CD4-positive, alpha-beta memory T cell (primary cell): ENCODE data around the gene KIAA1549. TPM values are rescaled to one million over a fixed set of nuclear protein-coding genes. Genes with fewer than 3 reads are reported as not detected.

Experiments
- CTCF ChIA-PET: fragments of 350-600 bp; sonication (Branson Sonifier 250); formaldehyde crosslinking; loops from one replicate; lab custom pipeline; 2021; ENCODE audit warnings: inconsistent platforms; ENCODE audit not compliant: partially characterized antibody; lab: Charles Lee
- POLR2A ChIA-PET: fragments of 350-600 bp; sonication (Branson Sonifier 250); formaldehyde crosslinking; loops from one replicate; lab custom pipeline; 2021; ENCODE audit not compliant: partially characterized antibody; lab: Charles Lee
- DNase-seq, 5 donors: peaks; one replicate each; pipeline versions ENCODE4 v3.0.0 to v3.0.0-alpha.2; 2020 to 2022; ENCODE audit warnings: mixed read lengths in 1 of 5
- H3K27ac ChIP-seq: one replicate; pipeline ENCODE4 v1.7.0; 2013; ENCODE audit warnings: low read depth, low read length
- H3K27me3 ChIP-seq: 2 replicates; pipeline ENCODE4 v1.7.0; 2013; ENCODE audit warnings: mild to moderate bottlenecking, low read length, moderate library complexity; ENCODE audit not compliant: insufficient read depth
- H3K36me3 ChIP-seq: 2 replicates; pipeline ENCODE4 v1.7.0; 2013; ENCODE audit warnings: mild to moderate bottlenecking, low read length, moderate library complexity; ENCODE audit not compliant: insufficient read depth
- H3K4me1 ChIP-seq: 2 replicates; pipeline ENCODE4 v1.7.0; 2013; ENCODE audit warnings: mild to moderate bottlenecking, low read length, moderate library complexity; ENCODE audit not compliant: insufficient read depth
- H3K4me3 ChIP-seq, 2 donors: one replicate each; pipeline ENCODE4 v1.7.0; 2013; ENCODE audit warnings: low read length in 2 of 2, mild to moderate bottlenecking in 1 of 2
- H3K9me3 ChIP-seq, 2 donors: one replicate each; pipeline ENCODE4 v1.7.0; 2013; ENCODE audit warnings: low read length in 2 of 2, control low read depth in 1 of 2; ENCODE audit not compliant: control insufficient read depth in 1 of 2
- H3K27ac Mint-ChIP-seq, 7 donors: one replicate each; pipeline ENCODE4 v1.8.0; 2020 to 2021; ENCODE audit warnings: mixed read lengths in 7 of 7, mild to moderate bottlenecking in 6 of 7, inconsistent platforms in 3 of 7, moderate library complexity in 3 of 7
- H3K27me3 Mint-ChIP-seq, 2 donors: one replicate each; pipeline ENCODE4 v1.8.0; 2020 to 2021; ENCODE audit warnings: mixed read lengths in 2 of 2
- H3K36me3 Mint-ChIP-seq, 2 donors: one replicate each; pipeline ENCODE4 v1.8.0; 2020 to 2021; ENCODE audit warnings: mixed read lengths in 2 of 2, inconsistent platforms in 1 of 2, mild to moderate bottlenecking in 1 of 2
- H3K4me1 Mint-ChIP-seq, 4 donors: one replicate each; pipeline ENCODE4 v1.8.0; 2020 to 2021; ENCODE audit warnings: mixed read lengths in 4 of 4, mild to moderate bottlenecking in 1 of 4
- H3K4me3 Mint-ChIP-seq, 8 donors: one replicate each; pipeline ENCODE4 v1.8.0; 2020 to 2021; ENCODE audit warnings: mixed read lengths in 8 of 8, mild to moderate bottlenecking in 7 of 8, moderate library complexity in 6 of 8, inconsistent platforms in 3 of 8
- H3K9me3 Mint-ChIP-seq, 8 donors: one replicate each; pipeline ENCODE4 v1.8.0; 2020 to 2021; ENCODE audit warnings: mixed read lengths in 8 of 8, mild to moderate bottlenecking in 5 of 8, inconsistent platforms in 3 of 8, moderate library complexity in 1 of 8
- intact Hi-C: fragments of 100-400 bp; cut with micrococcal nuclease; formaldehyde crosslinking; loops from one replicate; pipeline ENCODE4 v1.15.1; 2023
- polyA plus RNA-seq, 2 donors: library from polyadenylated mRNA; unstranded; fragments of 300-500 nt; fragmentation: Illumina TruSeq; gene quantifications; one replicate each; pipeline ENCODE4 v1.2.3, GENCODE V29; 2021
- total RNA-seq, 2 experiments: library from RNA; stranded (reverse); gene quantifications; one replicate each; pipeline ENCODE4 v1.2.3, GENCODE V29; 2021

Gene KIAA1549
- total and polyA plus RNA-seq, 4 experiments from 2014 or later, result 0.02 to 0.11 (median 0.06) TPM; not detected in 1

DNA sequence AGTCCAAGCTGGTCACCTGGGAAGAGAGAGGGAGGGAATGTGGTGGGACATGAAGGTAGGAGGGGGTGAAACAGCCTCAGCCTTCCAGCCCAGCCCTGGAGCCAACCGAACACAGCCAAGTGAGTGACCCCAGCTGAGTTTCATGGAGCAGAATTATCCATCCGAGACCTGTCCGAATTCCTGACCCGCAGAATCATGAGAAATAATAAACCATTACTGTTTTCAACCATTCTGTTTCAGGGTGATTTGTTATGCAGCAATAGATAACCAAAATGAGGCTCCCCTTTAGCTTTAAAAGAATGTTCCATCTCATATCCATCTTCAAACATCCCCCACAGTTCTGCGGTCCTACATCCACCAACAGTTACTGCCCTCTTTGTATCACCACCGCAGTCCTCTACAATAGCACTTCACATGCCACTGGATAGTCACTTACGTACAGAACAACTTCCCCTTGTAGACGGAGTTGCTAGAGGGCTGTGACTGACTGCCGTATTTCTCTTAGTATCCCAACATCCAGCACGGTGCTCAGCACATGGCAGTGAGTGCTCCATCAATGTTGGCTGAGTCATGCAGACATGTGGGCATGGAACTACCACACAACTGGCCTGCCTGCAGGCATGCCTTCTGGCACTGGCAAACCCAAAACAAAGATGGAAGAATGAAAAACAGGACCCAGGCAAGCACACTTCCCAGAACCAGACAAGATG is 18.5 kb downstream of the KIAA1549 start:
- no peak overlapping the region for H3K27ac ChIP-seq
- Mint-ChIP-seq H3K4me3 (no peak overlapping the region), H3K36me3 (no peaks in the 10 kb centered on the region), H3K27me3 (peaks cover 3 to 4% of the 10 kb centered on the region in 2 donors), H3K4me1 (peaks cover 0 to 8% (median 5%) of the 10 kb centered on the region in 4 donors), H3K27ac (peak overlapping the region in 1 of 7 donors; percentile 2), H3K9me3 (peaks cover 0 to under 1% (median 0%) of the 10 kb centered on the region in 8 donors)
- no peaks in the 10 kb centered on the region for H3K9me3 ChIP-seq
- CTCF ChIA-PET, result no interaction called here
- no peaks in the 10 kb centered on the region for H3K4me1 ChIP-seq
- DNase-seq, result no peak
- no peaks in the 10 kb centered on the region for H3K27me3 ChIP-seq
- no peaks in the 10 kb centered on the region for H3K36me3 ChIP-seq
- no peak overlapping the region for H3K4me3 ChIP-seq
- intact Hi-C loops, result no loop called here
- POLR2A ChIA-PET, result no interaction called here

DNA sequence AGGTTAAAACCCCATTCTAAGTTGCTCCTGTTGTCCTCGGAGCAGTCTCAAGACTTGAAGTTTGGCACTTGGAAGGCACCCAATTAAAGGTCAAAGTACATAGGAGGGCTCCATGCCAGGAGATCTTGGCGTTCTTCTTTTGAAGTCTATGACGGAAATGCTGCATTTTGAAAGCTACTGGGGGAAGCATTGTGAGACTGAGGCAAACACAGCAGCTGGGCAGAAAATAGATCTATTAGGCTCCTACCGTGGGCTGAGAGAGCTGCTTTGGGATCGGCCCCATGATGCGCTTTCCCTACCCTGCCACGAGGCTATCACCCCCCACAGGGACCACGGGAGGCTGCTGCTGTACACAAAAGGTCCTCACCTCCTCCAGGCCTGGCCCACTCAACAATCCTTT is 20.0 kb downstream of the KIAA1549 start:
- no peaks in the 10 kb centered on the region for H3K36me3 Mint-ChIP-seq
- ChIA-PET CTCF (no interaction called here), POLR2A (no interaction called here)
- H3K9me3 Mint-ChIP-seq, result peaks cover 0 to 4% (median 0%) of the 10 kb centered on the region in 8 donors
- H3K27me3 Mint-ChIP-seq, result peaks cover 3 to 4% of the 10 kb centered on the region in 2 donors
- intact Hi-C loops, result no loop called here
- Histone ChIP-seq H3K27ac (no peak overlapping the region), H3K36me3 (no peaks in the 10 kb centered on the region), H3K4me1 (no peaks in the 10 kb centered on the region), H3K4me3 (no peak overlapping the region), H3K9me3 (no peaks in the 10 kb centered on the region), H3K27me3 (no peaks in the 10 kb centered on the region)
- no peak overlapping the region for H3K4me3 Mint-ChIP-seq
- no peak overlapping the region for H3K27ac Mint-ChIP-seq
- H3K4me1 Mint-ChIP-seq, result peaks cover 0 to 8% (median 5%) of the 10 kb centered on the region in 4 donors
- no peak for DNase-seq

DNA sequence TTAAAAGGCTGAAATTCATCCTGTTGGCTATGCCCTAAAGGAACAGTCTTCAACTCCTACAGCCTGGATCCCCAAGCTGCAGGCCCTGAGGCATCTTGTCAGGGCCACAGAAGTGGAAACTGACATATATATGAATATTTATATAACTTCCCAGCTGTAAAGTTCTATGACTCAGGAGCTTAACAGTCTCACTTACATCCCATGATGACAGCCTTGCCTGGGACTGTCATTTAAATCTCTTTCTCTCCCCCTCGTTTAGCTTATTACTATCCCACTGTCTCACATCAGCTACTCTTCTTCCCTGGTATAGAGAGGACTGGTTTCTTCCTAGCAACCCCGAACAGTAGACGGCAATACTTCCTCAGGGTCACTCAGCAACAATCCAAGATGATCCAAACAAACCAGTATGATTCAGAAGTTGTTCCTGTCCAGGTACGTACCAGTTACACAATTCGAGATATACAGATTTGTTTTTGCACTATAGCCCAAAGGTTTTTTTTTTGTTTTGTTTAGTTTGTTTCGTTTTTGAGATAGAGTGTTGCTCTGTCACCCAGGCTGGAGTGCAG is 22.7 kb downstream of the KIAA1549 start:
- H3K36me3 Mint-ChIP-seq, result no peaks in the 10 kb centered on the region
- DNase-seq, result no peak
- H3K36me3 ChIP-seq, result no peaks in the 10 kb centered on the region
- H3K9me3 Mint-ChIP-seq, result peaks cover 0 to 7% (median 1%) of the 10 kb centered on the region in 8 donors
- POLR2A ChIA-PET, result no interaction called here
- H3K27me3 ChIP-seq, result no peaks in the 10 kb centered on the region
- no peak overlapping the region for H3K4me3 ChIP-seq
- CTCF ChIA-PET, result interaction anchor here (1.2 kb wide), 1 partner anchor 72 kb away, joined by 3 read pairs; no protein-coding TSS in a partner anchor
- H3K27ac ChIP-seq, result no peak overlapping the region
- H3K27ac Mint-ChIP-seq, result no peak overlapping the region
- H3K4me3 Mint-ChIP-seq, result no peak overlapping the region
- H3K4me1 Mint-ChIP-seq, result peaks cover 0 to 5% (median 2%) of the 10 kb centered on the region in 4 donors
- peaks cover 2 to 3% of the 10 kb centered on the region in 2 donors for H3K27me3 Mint-ChIP-seq
- H3K4me1 ChIP-seq, result no peaks in the 10 kb centered on the region
- no peaks in the 10 kb centered on the region for H3K9me3 ChIP-seq
- intact Hi-C loops, result no loop called here

DNA sequence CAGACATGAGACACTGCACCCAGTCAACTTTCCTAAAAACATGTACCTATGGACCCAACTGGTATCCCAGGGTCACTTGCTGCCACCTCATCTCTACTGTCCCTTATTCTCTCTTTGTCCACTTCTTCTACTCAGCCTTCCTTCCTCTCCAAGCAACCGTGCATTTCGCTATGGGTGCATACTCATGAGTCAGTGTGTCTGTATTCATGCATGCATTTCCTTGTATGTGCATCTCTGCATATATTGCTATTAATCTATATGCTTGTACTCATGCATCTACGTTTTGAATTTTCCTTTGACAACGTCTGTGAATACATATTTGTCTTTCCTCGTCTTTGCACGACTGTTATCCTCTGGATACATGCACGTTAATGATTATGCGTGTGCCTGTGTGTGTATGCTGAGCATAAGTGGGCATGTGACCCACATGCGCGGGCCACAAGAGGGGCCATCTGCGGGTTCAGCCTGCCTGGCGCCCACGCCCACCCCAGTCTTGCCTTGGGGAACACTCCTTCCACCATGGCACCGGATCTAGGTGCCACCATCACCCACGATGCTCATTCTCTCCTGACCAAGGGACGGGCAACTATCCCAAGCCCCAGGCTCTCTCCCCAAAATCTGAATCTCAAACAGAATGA is 23.3 kb downstream of the KIAA1549 start:
- no peaks in the 10 kb centered on the region for H3K36me3 ChIP-seq
- no peak overlapping the region for H3K27ac Mint-ChIP-seq
- no peak overlapping the region for H3K27ac ChIP-seq
- intact Hi-C loops, result no loop called here
- H3K9me3 ChIP-seq, result no peaks in the 10 kb centered on the region
- no peak overlapping the region for H3K4me3 Mint-ChIP-seq
- no peaks in the 10 kb centered on the region for H3K27me3 ChIP-seq
- no peaks in the 10 kb centered on the region for H3K4me1 ChIP-seq
- H3K4me3 ChIP-seq, result no peak overlapping the region
- ChIA-PET POLR2A (no interaction called here), CTCF (interaction anchor here (1.2 kb wide), 1 partner anchor 72 kb away, joined by 3 read pairs; no protein-coding TSS in a partner anchor)
- H3K4me1 Mint-ChIP-seq, result no peaks in the 10 kb centered on the region
- no peak for DNase-seq
- H3K36me3 Mint-ChIP-seq, result no peaks in the 10 kb centered on the region
- H3K27me3 Mint-ChIP-seq, result peaks cover 2% of the 10 kb centered on the region in 2 donors
- peaks cover 0 to 7% (median 1%) of the 10 kb centered on the region in 8 donors for H3K9me3 Mint-ChIP-seq

DNA sequence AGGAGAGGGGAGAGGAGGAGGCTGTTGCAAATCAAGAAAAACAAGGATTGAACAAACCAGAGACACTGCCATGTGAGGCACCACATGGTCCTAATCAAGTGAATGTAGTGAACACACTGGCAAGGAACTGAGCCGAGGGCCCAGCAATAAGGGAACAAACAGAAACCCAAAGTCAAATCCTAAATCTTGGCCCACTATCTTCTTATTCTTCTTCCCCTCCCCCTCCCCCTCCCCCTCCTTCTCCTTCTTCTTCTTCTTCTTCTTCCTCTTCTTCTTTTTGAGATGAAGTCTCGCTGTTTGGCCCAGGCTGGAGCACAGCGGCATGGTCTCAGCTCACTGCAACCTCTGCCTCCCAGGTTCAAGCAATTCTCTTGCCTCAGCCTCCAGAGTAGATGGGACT is 24.0 kb downstream of the KIAA1549 start:
- Mint-ChIP-seq H3K36me3 (no peaks in the 10 kb centered on the region), H3K9me3 (peaks cover 0 to 7% (median 1%) of the 10 kb centered on the region in 8 donors), H3K4me1 (no peaks in the 10 kb centered on the region), H3K4me3 (no peak overlapping the region), H3K27me3 (peaks cover 0 to 2% of the 10 kb centered on the region in 2 donors), H3K27ac (no peak overlapping the region)
- Histone ChIP-seq H3K4me1 (no peaks in the 10 kb centered on the region), H3K36me3 (no peaks in the 10 kb centered on the region), H3K9me3 (no peaks in the 10 kb centered on the region), H3K27ac (no peak overlapping the region), H3K27me3 (no peaks in the 10 kb centered on the region), H3K4me3 (no peak overlapping the region)
- no peak for DNase-seq
- ChIA-PET CTCF (no interaction called here), POLR2A (no interaction called here)
- intact Hi-C loops, result no loop called here

DNA sequence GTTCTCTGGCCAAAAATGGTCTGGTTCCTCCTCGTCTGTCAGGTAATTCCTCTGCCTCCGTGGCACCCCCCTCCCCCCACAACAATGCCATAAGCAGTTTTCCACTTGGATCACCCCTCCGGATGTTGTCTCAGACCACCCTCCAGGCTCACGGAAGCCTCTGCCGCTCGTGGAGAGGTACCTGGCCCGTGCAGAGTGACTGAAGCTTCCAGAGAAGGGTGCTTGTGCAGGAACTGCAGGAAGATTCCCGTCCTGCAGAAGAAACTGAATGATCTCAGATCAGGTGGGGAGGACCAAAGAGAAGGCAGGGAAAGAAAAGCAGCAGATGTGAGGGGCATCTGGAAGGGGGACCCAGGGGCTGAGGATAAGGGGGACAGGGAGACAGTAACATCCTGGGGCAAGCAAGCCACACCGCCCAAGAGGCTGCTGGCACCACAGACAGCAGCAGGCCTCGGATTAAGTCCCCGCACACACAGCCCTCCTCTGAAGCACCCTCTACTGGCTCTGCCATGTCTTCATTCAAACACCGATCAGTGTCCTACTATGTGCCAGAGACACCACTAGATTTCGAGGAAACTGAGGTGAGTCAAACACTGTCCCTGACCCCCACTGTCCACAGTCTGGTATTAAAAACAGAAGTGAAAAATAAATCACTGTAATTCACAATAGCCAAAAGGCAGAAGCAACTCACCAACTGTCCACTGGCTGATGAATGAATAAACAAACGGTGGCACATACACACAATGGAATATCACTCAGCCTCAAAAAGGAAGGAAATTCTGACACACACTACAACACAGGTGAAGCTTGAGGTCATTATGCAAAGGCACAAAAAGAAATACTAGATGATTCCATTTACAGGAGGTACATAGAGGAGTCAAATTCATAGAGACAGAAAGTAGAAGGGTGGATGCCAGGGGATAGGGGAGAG is 26.4 kb downstream of the KIAA1549 start:
- DNase-seq, result no peak
- Mint-ChIP-seq H3K4me1 (no peaks in the 10 kb centered on the region), H3K27ac (no peak overlapping the region), H3K9me3 (peaks cover 0 to 7% (median 1%) of the 10 kb centered on the region in 8 donors), H3K4me3 (no peak overlapping the region), H3K36me3 (no peaks in the 10 kb centered on the region), H3K27me3 (peaks cover 1 to 4% of the 10 kb centered on the region in 2 donors)
- Histone ChIP-seq H3K4me3 (no peak overlapping the region), H3K27me3 (no peaks in the 10 kb centered on the region), H3K4me1 (no peaks in the 10 kb centered on the region), H3K9me3 (no peaks in the 10 kb centered on the region), H3K27ac (no peak overlapping the region), H3K36me3 (no peaks in the 10 kb centered on the region)
- intact Hi-C loops, result no loop called here
- CTCF ChIA-PET, result no interaction called here
- POLR2A ChIA-PET, result no interaction called here
